Stimulated activated naive B cell treated with anti-CD40 and anti-IgM and Interleukin-4, amounts not matched to agents 10 μg/mL and 1 μg/mL and 100 μg/mL, for 72 hours (primary cell): ENCODE results near the gene CMAS.
"Not testable (repeated sequence)": the region's sequence is repeated elsewhere in the genome, so short reads cannot be mapped to it uniquely, and the experiment has no call there.

Experiments used
- ATAC-seq, 2 donors: fragments of 150-1000 bp; cut with Tn5 transposase; replicated peaks; 2 replicates each; pipeline ENCODE4 v1.10.0; 2021; ENCODE audit warnings: moderate library complexity in 1 of 2
- DNase-seq: peaks from one replicate; pipeline ENCODE4 v3.0.0; 2021
- H3K27ac Mint-ChIP-seq: one replicate; pipeline ENCODE4 v1.8.0; 2022; ENCODE audit warnings: mild to moderate bottlenecking, mixed read lengths
- H3K27me3 Mint-ChIP-seq, 2 donors: one replicate each; pipeline ENCODE4 v1.8.0; 2022; ENCODE audit warnings: mixed read lengths in 2 of 2
- H3K36me3 Mint-ChIP-seq, 2 donors: one replicate each; pipeline ENCODE4 v1.8.0; 2022; ENCODE audit warnings: mixed read lengths in 2 of 2, mild to moderate bottlenecking in 1 of 2
- H3K4me1 Mint-ChIP-seq, 2 donors: one replicate each; pipeline ENCODE4 v1.8.0; 2022; ENCODE audit warnings: mixed read lengths in 2 of 2, mild to moderate bottlenecking in 1 of 2
- H3K4me3 Mint-ChIP-seq, 2 donors: one replicate each; pipeline ENCODE4 v1.8.0; 2022; ENCODE audit warnings: mild to moderate bottlenecking in 2 of 2, mixed read lengths in 2 of 2, moderate library complexity in 1 of 2
- H3K9me3 Mint-ChIP-seq, 2 donors: one replicate each; pipeline ENCODE4 v1.8.0; 2022; ENCODE audit warnings: mixed read lengths in 2 of 2, mild to moderate bottlenecking in 1 of 2

Gene CMAS

DNA sequence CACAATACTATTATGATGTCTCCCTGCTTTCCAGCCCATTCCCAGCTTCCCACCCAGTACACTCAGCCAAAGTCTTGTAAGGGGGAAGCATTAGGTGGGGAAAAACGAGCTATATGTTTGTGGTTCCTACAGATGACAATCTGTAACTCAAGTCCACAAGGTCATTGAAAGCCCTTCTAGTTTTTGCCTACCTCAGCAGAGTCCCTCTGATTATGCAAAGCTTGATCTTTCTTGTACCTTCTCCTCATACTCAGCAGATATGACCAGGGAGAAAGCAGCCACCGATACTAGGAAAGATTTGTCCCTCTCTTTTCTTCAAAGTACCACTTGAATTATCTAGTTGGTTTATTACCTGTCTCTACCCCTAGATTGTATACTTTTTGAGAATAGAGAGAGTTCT, 10.6 kb downstream of the CMAS start:
- H3K4me1 Mint-ChIP-seq = no peaks in the 10 kb centered on the region
- no peak overlapping the region for H3K27ac Mint-ChIP-seq
- H3K9me3 Mint-ChIP-seq = no peaks in the 10 kb centered on the region

DNA sequence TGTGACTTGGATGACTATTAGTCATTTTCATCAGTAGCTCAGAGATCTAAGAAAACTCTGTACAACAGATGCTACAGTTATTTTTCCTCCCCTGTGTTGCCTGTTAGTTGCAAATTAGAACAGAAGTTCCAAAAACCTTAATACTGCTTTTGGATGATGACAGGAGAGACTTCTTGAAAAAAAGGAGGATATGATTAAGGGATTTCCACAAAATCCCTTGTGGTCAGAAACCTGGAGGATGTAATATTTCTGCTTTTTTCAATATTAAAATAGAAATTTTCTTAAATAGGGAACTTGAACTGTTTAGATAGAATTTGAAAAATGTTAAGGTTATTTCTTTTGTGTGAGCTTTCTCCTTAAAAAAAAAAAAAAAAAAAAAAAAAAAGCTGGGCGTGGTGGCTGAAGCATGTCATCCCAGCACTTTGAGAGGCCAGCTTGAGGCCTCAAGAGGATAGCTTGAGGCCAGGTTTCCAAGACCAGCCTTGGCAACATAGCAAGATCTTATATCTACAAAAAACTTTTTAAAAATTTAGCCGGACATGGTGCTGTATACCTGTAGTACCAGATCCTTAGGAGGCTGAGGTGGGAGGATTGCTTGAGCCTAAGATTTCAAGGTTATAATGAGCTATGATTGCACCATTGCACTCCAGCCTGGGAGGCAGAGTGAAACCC, 14.1 kb downstream of the CMAS start:
- DNase-seq (no peak), ATAC-seq (no peak)
- Mint-ChIP-seq H3K4me3 (no peak overlapping the region), H3K36me3 (peaks cover 13 to 19% of the 10 kb centered on the region in 2 donors), H3K27ac (no peak overlapping the region), H3K9me3 (no peaks in the 10 kb centered on the region), H3K4me1 (no peaks in the 10 kb centered on the region), H3K27me3 (no peaks in the 10 kb centered on the region)

More for the DNA sequence above, 10.6 kb downstream of the CMAS start:
- Mint-ChIP-seq H3K36me3 (peaks cover 10 to 13% of the 10 kb centered on the region in 2 donors), H3K4me3 (no peak overlapping the region), H3K27me3 (no peaks in the 10 kb centered on the region)
- DNase-seq (no peak), ATAC-seq (no peak)

DNA sequence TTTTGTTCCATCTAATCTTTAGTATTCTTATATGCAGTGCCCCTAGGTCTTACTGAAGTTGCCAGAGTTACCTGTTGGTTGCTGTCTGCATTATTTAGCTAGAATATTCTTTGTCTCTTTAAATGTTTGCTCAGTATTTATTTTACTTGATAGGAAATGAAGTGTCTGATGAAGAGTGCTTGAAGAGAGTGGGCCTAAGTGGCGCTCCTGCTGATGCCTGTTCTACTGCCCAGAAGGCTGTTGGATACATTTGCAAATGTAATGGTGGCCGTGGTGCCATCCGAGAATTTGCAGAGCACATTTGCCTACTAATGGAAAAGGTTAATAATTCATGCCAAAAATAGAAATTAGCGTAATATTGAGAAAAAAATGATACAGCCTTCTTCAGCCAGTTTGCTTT, 18.9 kb downstream of the CMAS start:
- Mint-ChIP-seq H3K27me3 (no peaks in the 10 kb centered on the region), H3K27ac (no peak overlapping the region), H3K9me3 (no peaks in the 10 kb centered on the region), H3K36me3 (peaks cover 17 to 34% of the 10 kb centered on the region in 2 donors), H3K4me3 (no peak overlapping the region), H3K4me1 (no peaks in the 10 kb centered on the region)
- ATAC-seq (no peak), DNase-seq (no peak)

DNA sequence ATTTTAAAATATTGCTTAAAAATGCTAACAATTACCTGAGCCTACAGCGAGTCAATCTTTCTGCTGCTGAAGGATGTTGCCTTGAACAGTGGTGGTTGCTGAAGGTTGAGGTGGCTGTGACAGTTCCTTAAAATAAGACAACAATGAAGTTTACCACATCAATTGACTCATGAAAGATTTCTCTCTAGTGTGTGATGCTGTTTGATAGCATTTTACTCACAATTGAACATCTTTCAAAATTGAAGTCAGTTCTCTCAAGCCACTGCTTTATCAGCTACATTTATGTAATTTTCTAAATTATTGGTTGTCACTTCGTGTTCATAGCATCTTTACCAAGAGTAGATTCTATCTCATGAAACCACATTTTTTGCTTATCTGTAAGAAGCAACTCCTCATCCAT, 20.3 kb downstream of the CMAS start:
- H3K4me3 Mint-ChIP-seq = no peak overlapping the region

DNA sequence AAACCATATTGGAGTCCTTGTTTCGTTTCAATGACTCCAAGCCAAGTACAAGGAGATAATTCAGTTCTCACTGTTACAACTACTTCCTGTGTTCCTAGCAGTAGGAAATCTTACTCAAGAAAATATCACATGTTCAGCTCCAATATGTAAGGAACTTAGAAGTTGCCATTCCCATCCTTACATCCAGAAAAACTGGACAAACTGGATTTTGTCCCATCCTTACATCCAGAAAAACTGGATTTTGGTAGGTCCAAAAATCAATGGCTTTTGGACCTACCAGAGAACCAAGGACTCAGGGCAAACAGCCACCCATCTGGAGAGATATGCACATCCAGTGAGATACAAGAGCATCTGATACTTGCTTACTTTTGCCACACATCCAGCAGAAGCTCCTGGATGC, 23.8 kb downstream of the CMAS start:
- Mint-ChIP-seq H3K4me1 (no peaks in the 10 kb centered on the region), H3K27ac (no peak overlapping the region), H3K4me3 (no peak overlapping the region), H3K9me3 (no peaks in the 10 kb centered on the region), H3K27me3 (peaks cover 0 to 4% of the 10 kb centered on the region in 2 donors), H3K36me3 (peaks cover 16 to 26% of the 10 kb centered on the region in 2 donors)
- ATAC-seq = no peak
- DNase-seq = no peak

More for the DNA sequence above, 20.3 kb downstream of the CMAS start:
- Mint-ChIP-seq H3K4me1 (no peaks in the 10 kb centered on the region), H3K27me3 (peaks cover 0 to under 1% of the 10 kb centered on the region in 2 donors), H3K9me3 (no peaks in the 10 kb centered on the region), H3K36me3 (peaks cover 17 to 34% of the 10 kb centered on the region in 2 donors), H3K27ac (no peak overlapping the region)
- DNase-seq (no peak), ATAC-seq (no peak)

DNA sequence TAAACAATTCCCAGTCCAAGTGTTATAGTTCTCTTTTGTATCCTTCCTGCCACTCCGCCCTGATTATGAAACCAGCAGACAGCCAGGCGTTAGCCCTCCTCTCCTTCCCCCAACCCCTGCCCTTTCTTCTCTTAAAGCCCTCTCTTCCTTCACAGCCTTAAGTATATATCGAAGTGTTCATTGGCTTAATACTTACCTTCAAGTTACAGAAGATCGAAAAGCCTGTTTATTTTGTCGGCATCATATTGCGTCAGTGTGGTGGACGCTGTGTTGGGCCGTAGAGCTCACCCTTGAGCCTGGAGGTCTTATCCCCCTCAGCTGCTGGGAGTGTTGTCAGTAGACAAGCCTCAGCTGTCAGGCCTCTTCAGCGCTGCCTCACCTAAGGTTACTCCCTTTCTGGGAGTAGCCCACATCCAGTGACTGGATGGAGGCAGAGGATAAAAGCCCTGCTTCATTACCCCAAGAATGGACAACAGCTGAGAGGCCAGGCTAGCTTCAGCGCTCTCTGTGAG, 36.2 kb downstream of the CMAS start:
- DNase-seq (no peak), ATAC-seq (no peak)
- peaks cover 0 to 6% of the 10 kb centered on the region in 2 donors for H3K27me3 Mint-ChIP-seq
- no peaks in the 10 kb centered on the region for H3K9me3 Mint-ChIP-seq
- no peak overlapping the region for H3K4me3 Mint-ChIP-seq
- H3K4me1 Mint-ChIP-seq = peaks cover 0 to 8% of the 10 kb centered on the region in 2 donors
- H3K36me3 Mint-ChIP-seq = no peaks in the 10 kb centered on the region
- no peak overlapping the region for H3K27ac Mint-ChIP-seq

DNA sequence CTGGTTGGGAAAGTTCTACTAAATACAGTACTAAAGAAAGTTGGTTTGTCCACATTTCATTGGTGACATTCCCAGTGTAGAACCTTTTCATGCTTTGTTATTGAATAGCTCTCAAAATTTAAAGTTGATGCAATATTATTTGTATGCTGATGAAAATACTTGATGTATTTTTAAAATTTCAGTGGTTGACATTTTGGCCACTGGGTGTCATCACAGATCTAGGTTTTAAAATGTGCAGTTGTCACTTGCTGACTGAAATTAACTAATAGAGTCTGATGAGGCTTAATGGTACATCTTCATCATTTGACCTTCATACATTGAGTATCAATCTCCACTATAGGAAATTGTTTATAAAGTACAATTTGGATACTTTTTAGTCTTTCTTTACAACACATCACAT, 37.1 kb downstream of the CMAS start:
- Mint-ChIP-seq H3K27ac (no peak overlapping the region), H3K4me1 (peaks cover 0 to 8% of the 10 kb centered on the region in 2 donors), H3K9me3 (no peaks in the 10 kb centered on the region), H3K36me3 (no peaks in the 10 kb centered on the region), H3K4me3 (no peak overlapping the region), H3K27me3 (peaks cover 0 to 2% of the 10 kb centered on the region in 2 donors)
- no peak for DNase-seq
- peak; percentile 49 to 53 for ATAC-seq

DNA sequence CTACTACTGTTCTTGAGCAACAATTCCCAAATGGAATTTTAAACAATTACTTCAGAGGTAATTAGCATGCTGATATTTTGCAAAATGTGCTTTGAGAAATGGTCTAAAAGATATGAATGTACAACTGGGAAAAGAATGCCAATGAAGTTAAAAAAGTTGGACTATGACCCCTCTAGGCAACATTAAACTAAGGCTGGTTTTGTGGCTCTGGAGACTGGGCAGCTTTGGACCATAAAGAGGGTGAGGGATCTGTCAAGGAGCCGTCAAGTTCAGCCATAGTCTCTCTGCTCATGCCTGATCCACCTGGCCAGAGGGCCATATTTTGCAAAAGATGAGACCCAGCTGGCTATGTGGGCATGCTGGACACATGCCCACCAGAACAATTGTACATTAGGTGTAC, 38.8 kb downstream of the CMAS start:
- Mint-ChIP-seq H3K4me3 (no peak overlapping the region), H3K36me3 (no peaks in the 10 kb centered on the region), H3K27me3 (peaks cover 2 to 5% of the 10 kb centered on the region in 2 donors), H3K9me3 (peaks cover 1% of the 10 kb centered on the region in 2 donors), H3K4me1 (peaks cover 0 to 8% of the 10 kb centered on the region in 2 donors), H3K27ac (no peak overlapping the region)
- DNase-seq (no peak), ATAC-seq (no peak)

DNA sequence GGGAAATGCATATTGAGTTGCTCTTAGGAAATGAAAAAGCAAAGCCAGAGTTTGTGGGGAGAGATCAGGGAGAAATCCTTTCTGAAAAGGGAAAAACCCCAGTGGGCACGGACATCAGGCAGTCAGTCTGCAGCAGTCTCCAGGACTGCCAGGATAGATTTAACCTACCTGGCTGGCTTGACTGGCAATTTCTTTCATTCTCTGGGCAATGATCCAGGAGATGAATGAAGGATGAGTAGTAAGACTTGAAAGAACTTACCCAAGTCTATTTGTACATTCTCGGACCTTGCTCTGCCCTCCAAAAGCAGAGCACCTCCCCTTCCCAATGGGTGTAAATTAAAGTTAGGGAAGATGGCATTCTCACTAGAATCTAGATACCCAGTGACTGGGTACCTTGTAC, 42.9 kb downstream of the CMAS start:
- H3K27ac Mint-ChIP-seq = no peak overlapping the region
- H3K9me3 Mint-ChIP-seq = peaks cover 4 to 8% of the 10 kb centered on the region in 2 donors
- H3K4me3 Mint-ChIP-seq = no peak overlapping the region
- H3K36me3 Mint-ChIP-seq = no peaks in the 10 kb centered on the region
- H3K27me3 Mint-ChIP-seq = peaks cover 5% of the 10 kb centered on the region in 2 donors
- DNase-seq (no peak), ATAC-seq (no peak)
- peaks cover 0 to 8% of the 10 kb centered on the region in 2 donors for H3K4me1 Mint-ChIP-seq

DNA sequence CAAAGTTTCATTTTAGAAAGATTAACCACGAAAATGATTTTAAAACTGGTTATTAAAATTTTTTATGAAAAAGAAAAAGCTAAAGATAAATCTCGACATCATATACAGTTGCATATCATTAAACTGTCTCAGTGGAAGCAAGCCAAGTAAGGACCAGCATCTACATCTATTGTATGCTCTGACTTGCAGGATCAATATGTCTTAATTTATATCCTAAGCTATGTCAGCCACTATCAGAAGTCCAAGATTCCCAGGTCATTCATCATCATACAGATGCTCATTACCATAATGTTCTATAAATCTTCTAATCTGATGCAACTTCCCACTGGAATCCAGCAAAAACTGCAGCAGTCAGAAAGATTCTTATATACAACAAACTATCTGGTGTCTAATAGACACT, 43.5 kb downstream of the CMAS start:
- Mint-ChIP-seq H3K4me3 (no peak overlapping the region), H3K36me3 (no peaks in the 10 kb centered on the region), H3K4me1 (peaks cover 0 to 8% of the 10 kb centered on the region in 2 donors), H3K27ac (no peak overlapping the region), H3K9me3 (peaks cover 4 to 8% of the 10 kb centered on the region in 2 donors), H3K27me3 (peaks cover 5% of the 10 kb centered on the region in 2 donors)
- ATAC-seq = no peak
- DNase-seq = no peak

DNA sequence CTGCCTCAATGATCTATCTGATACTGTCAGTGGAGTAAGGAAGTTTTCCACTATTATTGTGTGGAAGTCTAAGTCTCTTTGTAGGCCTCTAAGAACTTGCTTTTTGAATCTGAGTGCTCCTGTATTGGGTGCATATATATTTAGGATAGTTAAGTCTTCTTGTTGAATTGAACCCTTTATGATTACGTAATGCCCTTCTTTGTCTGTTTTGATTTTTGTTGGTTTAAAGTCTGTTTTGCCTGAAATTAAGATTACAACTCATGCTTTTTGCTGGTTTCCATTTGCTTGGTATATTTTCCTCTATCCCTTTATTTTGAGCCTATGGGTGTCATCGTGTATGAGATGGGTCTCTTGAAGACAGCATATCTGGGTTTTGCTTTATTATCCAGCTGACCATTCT, 53.0 kb downstream of the CMAS start:
- Mint-ChIP-seq H3K27me3 (peaks cover 23 to 24% of the 10 kb centered on the region in 2 donors), H3K4me1 (peaks cover 11 to 26% of the 10 kb centered on the region in 2 donors)
- not testable (repeated sequence) for H3K36me3 Mint-ChIP-seq, ATAC-seq, H3K9me3 Mint-ChIP-seq, DNase-seq, H3K27ac Mint-ChIP-seq, H3K4me3 Mint-ChIP-seq

DNA sequence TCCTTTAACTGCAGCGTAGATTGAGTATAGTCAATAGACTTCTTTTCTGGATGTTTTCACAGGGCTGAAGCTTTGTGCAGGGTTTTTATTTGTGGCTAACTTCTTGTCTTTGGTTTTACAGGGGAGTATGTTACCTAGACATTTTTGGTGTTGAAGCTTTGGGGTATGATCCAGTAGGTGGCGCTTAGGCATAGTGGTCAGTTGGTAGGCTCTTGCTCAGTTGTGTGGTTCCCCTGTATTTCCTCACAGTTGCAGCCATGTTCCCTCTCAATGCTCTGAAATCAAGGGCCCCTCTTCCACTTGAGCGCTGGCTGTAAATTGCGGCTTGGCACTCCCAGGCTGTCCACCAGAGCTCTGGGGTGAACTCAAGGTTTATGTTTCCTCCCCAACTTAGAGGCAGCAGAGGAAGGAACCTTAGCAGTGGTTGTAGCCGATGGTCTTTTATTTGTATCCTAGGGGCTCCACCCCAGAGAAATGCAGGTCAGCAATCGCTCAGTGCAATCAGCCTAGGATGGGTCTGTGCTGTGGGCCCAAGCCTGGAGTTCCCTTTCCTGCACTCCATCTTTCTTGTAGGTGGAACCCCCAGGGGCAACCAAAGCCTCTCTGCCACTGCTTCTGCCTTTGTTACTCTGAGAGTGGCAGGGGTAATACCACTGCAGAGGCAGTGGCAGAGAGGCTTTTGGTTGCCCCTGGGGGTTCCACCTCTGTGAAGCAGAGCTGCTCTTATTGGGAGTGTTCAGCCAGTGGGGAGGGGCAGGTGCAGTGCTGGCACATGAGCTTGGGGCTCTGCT, 55.1 kb downstream of the CMAS start:
- ATAC-seq = peak; percentile 89 to 92
- peak; percentile 34 for DNase-seq
- no peaks in the 10 kb centered on the region for H3K36me3 Mint-ChIP-seq
- H3K27ac Mint-ChIP-seq = peak overlapping the region; percentile 53
- peaks cover 28 to 30% of the 10 kb centered on the region in 2 donors for H3K27me3 Mint-ChIP-seq
- H3K4me1 Mint-ChIP-seq = peaks cover 11 to 26% of the 10 kb centered on the region in 2 donors
- no peak overlapping the region for H3K4me3 Mint-ChIP-seq
- H3K9me3 Mint-ChIP-seq = peaks cover 0 to 2% of the 10 kb centered on the region in 2 donors

DNA sequence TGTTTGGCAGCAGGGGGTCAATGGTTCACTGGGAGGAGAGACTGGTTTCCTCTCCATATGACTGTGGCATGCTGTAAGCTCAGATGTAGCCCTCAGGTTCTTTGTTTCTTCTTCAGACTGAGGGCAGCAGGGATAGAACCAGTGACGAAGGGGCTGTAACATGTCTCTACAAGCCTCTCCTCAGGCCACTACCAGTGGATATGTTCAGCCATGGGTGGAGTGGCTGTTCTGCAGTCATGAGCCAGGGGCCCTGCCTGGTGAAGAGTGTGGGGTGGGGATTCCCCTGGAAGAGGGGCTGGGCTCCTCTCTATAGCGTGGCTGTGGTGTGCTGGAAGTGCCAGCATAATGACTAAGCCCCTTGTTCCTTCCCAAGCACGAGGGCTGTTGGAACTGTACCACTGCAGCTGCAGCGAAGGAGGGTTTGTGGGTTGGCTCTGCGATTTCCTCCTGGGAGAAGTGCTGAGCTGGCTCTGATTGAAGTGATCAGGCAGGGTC, 55.8 kb downstream of the CMAS start:
- H3K27ac Mint-ChIP-seq = no peak overlapping the region
- no peaks in the 10 kb centered on the region for H3K36me3 Mint-ChIP-seq
- H3K9me3 Mint-ChIP-seq = peaks cover 0 to 2% of the 10 kb centered on the region in 2 donors
- peak; percentile 53 to 57 for ATAC-seq
- H3K4me3 Mint-ChIP-seq = no peak overlapping the region
- peaks cover 28 to 30% of the 10 kb centered on the region in 2 donors for H3K27me3 Mint-ChIP-seq
- DNase-seq = no peak
- H3K4me1 Mint-ChIP-seq = peaks cover 11 to 26% of the 10 kb centered on the region in 2 donors

DNA sequence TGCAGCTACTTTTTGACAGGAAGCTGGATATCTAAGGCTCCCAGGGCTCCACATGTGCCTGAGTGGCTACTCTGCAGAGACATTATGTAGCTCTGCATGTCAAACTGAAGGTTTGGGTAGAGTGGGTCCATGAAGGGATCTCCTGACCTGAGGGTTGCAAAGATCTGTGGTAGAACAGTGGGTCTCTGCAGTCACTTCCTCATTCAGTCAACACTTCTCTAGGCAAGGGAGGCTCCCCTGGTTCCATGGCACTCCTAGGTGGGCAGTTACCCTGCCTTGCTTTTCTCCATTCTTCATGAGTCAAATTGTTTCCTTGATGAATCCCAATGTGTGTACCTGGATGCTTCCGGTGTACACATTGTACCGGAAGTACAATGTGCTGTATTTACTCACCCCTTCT, 57.4 kb downstream of the CMAS start:
- H3K27ac Mint-ChIP-seq = no peak overlapping the region
- ATAC-seq = no peak

More for the DNA sequence above, 57.4 kb downstream of the CMAS start:
- Mint-ChIP-seq H3K27me3 (peaks cover 15 to 16% of the 10 kb centered on the region in 2 donors), H3K4me1 (peaks cover 11 to 26% of the 10 kb centered on the region in 2 donors), H3K4me3 (no peak overlapping the region), H3K36me3 (no peaks in the 10 kb centered on the region), H3K9me3 (peaks cover 0 to under 1% of the 10 kb centered on the region in 2 donors)
- no peak for DNase-seq
